A204.1 (cell line): ENCODE data around the gene STAT4.
"Not testable (repeated sequence)": the region's sequence is repeated elsewhere in the genome, so short reads cannot be mapped to it uniquely, and the experiment has no call there.

Experiments used
- FAIRE-seq: peaks from 2 replicates; lab custom pipeline; 2012; peaks lifted over from hg19 to GRCh38; lab: Jason Lieb, UNC

The STAT4 gene

GRCh38 chr2:191013932-191014652 lies 136.7 kb downstream of the STAT4 start, which contains the start of gene STAT1:
STAT1 (minus strand) TSS chr2:191014171; CDS start chr2:191010003, 4,168 bp downstream.
- FAIRE-seq = no peak

- FAIRE-seq = no peak
These were observed 137.2 kb downstream of the STAT4 start for GRCh38 chr2:191013682-191013931.

- no peak for FAIRE-seq
These were observed 137.7 kb downstream of the STAT4 start for GRCh38 chr2:191012845-191013681.

- no peak for FAIRE-seq
These were observed 138.4 kb downstream of the STAT4 start for GRCh38 chr2:191012346-191012745.

- FAIRE-seq = no peak
These were observed 139.6 kb downstream of the STAT4 start for GRCh38 chr2:191010887-191011885.

- no peak for FAIRE-seq
These were observed 141.0 kb downstream of the STAT4 start for GRCh38 chr2:191009541-191010374.

GRCh38 chr2:191008286-191008685 lies 142.5 kb downstream of the STAT4 start:
- FAIRE-seq = no peak

- no peak for FAIRE-seq
These were observed 143.6 kb downstream of the STAT4 start for GRCh38 chr2:191006997-191007783.

- no peak for FAIRE-seq
These were observed 144.5 kb downstream of the STAT4 start for GRCh38 chr2:191006297-191006696.

- no peak for FAIRE-seq
These were observed 147.1 kb downstream of the STAT4 start for GRCh38 chr2:191003405-191004309.

- FAIRE-seq = no peak
These were observed 149.2 kb downstream of the STAT4 start for GRCh38 chr2:191001624-191002023.

GRCh38 chr2:191001032-191001431 lies 149.8 kb downstream of the STAT4 start:
- FAIRE-seq = no peak

GRCh38 chr2:190999949-191000665 lies 150.7 kb downstream of the STAT4 start:
- FAIRE-seq = no peak

GRCh38 chr2:190999058-190999457 lies 151.7 kb downstream of the STAT4 start:
- FAIRE-seq = no peak

- no peak for FAIRE-seq
These were observed 153.2 kb downstream of the STAT4 start for GRCh38 chr2:190997526-190998113.

- no peak for FAIRE-seq
These were observed 153.8 kb downstream of the STAT4 start for GRCh38 chr2:190996947-190997346.

- no peak for FAIRE-seq
These were observed 154.4 kb downstream of the STAT4 start for GRCh38 chr2:190996338-190996946.

- not testable (repeated sequence) for FAIRE-seq
These were observed 155.5 kb downstream of the STAT4 start for GRCh38 chr2:190995315-190995714.
